KMS-11 (cell line): ENCODE data around the gene ATG10.

ENCODE experiments used
- H2AFZ ChIP-seq: fragments of 200-600 bp; sonication (generic); 2 replicates; pipeline ENCODE4 v1.6.1; 2016; ENCODE audit warnings: antibody characterized with exemption, mixed run types, low read depth
- H3K27ac ChIP-seq: fragments of 200-600 bp; sonication (generic); 2 replicates; pipeline ENCODE4 v1.6.1; 2016; ENCODE audit warnings: mild to moderate bottlenecking, mixed run types
- H3K27me3 ChIP-seq: fragments of 200-600 bp; sonication (generic); 2 replicates; pipeline ENCODE4 v1.6.1; 2017; ENCODE audit warnings: mild to moderate bottlenecking, low read depth, mixed run types, moderate library complexity; ENCODE audit not compliant: insufficient read depth
- H3K36me3 ChIP-seq: fragments of 200-600 bp; sonication (generic); 2 replicates; pipeline ENCODE4 v1.6.1; 2017; ENCODE audit warnings: mild to moderate bottlenecking, mixed run types; ENCODE audit not compliant: insufficient read depth
- H3K4me1 ChIP-seq: fragments of 200-600 bp; sonication (generic); 2 replicates; pipeline ENCODE4 v1.6.1; 2016; ENCODE audit warnings: mild to moderate bottlenecking, low read depth, mixed run types; ENCODE audit not compliant: poor library complexity, severe bottlenecking
- H3K4me2 ChIP-seq: fragments of 200-600 bp; sonication (generic); 2 replicates; pipeline ENCODE4 v1.7.0; 2016; ENCODE audit warnings: mild to moderate bottlenecking, mixed run types
- H3K4me3 ChIP-seq: fragments of 200-600 bp; sonication (generic); IDR thresholded peaks from 2 replicates; pipeline ENCODE4 v1.6.1; 2017; ENCODE audit warnings: low read depth, low read length, mixed read lengths; ENCODE audit not compliant: insufficient read depth
- H3K79me2 ChIP-seq: fragments of 200-600 bp; sonication (generic); 2 replicates; pipeline ENCODE4 v1.6.1; 2016; ENCODE audit warnings: low read depth, mixed run types; ENCODE audit not compliant: insufficient read depth
- H3K9ac ChIP-seq: fragments of 200-600 bp; sonication (generic); 2 replicates; pipeline ENCODE4 v1.6.1; 2016; ENCODE audit warnings: mild to moderate bottlenecking, mixed run types
- H4K20me1 ChIP-seq: fragments of 200-600 bp; sonication (generic); 2 replicates; pipeline ENCODE4 v1.6.1; 2016; ENCODE audit warnings: mild to moderate bottlenecking, mixed run types; ENCODE audit not compliant: insufficient read depth
- CTCF ChIP-seq: fragments of 200-600 bp; sonication (generic); conservative IDR thresholded peaks from 2 replicates; pipeline ENCODE4 v1.6.1; 2017; ENCODE audit warnings: low read depth, mild to moderate bottlenecking, antibody characterized with exemption, low read length, moderate library complexity, mixed read lengths

The ATG10 gene

DNA sequence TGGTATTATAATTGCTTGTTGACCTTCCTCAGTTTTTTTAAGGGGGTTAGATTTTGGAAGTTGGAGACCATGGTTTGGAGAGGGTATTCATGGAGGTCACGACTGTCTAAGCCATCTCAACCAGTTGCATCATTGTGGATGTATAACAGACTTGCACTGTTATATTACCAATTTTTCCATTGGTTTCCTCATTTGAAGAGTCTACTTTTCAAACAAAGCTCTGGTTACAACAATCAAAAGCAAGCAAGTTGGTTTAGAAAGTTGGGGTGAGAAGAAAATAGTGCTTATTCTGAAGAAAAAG is 203.0 kb downstream of the ATG10 start:
- Histone ChIP-seq H3K9ac (peak overlapping the region; percentile 80), H2AFZ (peak overlapping the region; percentile 41), H3K4me3 (no peak overlapping the region), H3K27ac (peak overlapping the region; percentile 98), H3K79me2 (no peaks in the 10 kb centered on the region), H4K20me1 (no peaks in the 10 kb centered on the region), H3K4me2 (peak overlapping the region; percentile 79), H3K4me1 (peaks cover 45% of the 10 kb centered on the region), H3K36me3 (no peaks in the 10 kb centered on the region), H3K27me3 (no peaks in the 10 kb centered on the region)
- peak; percentile 18; the same call in 1 of the 2 replicates for TF ChIP-seq CTCF

- Histone ChIP-seq H3K27ac (no peak overlapping the region; the same call in 1 of the 2 replicates), H3K36me3 (no peaks in the 10 kb centered on the region), H3K4me2 (no peak overlapping the region), H3K79me2 (no peaks in the 10 kb centered on the region), H3K9ac (no peak overlapping the region), H3K4me3 (no peak overlapping the region), H4K20me1 (no peaks in the 10 kb centered on the region), H3K4me1 (peaks cover 45% of the 10 kb centered on the region), H2AFZ (no peak overlapping the region), H3K27me3 (no peaks in the 10 kb centered on the region)
- no peak for TF ChIP-seq CTCF
These were observed 204.4 kb downstream of the ATG10 start for GRCh38 chr5:82176115-82176814.

DNA sequence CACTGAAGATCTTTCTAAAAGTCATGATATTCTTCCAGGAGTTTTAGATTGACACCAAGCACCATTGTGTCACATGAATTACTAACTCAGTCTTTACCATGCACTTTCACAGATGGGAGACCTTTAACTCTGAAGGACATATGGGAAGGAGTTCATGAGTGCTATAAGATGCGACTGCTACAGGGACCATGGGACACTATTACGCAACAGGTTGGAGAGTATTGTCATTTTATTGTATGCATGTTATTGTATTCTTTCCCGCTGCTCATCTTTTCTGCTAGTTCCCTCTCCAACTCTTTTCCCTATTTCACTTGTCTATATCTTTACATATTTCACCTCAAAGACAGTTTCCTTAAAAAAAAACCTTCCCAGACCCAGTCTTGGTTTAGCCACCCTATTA is 206.6 kb downstream of the ATG10 start:
- Histone ChIP-seq H3K4me2 (no peak overlapping the region), H3K27me3 (no peaks in the 10 kb centered on the region), H2AFZ (no peak overlapping the region), H3K79me2 (no peaks in the 10 kb centered on the region), H3K9ac (no peak overlapping the region), H3K27ac (no peak overlapping the region), H3K4me3 (no peak overlapping the region), H3K4me1 (peaks cover 35% of the 10 kb centered on the region), H3K36me3 (no peaks in the 10 kb centered on the region), H4K20me1 (no peaks in the 10 kb centered on the region)
- TF ChIP-seq CTCF = no peak

- Histone ChIP-seq H3K4me2 (no peak overlapping the region), H3K4me3 (no peak overlapping the region), H4K20me1 (no peaks in the 10 kb centered on the region)
These were observed 210.8 kb downstream of the ATG10 start for GRCh38 chr5:82182662-82183061.

More at GRCh38 chr5:82182662-82183061, 210.8 kb downstream of the ATG10 start:
- no peak overlapping the region for H2AFZ ChIP-seq
- H3K27me3 ChIP-seq = no peaks in the 10 kb centered on the region
- TF ChIP-seq CTCF = no peak
- no peaks in the 10 kb centered on the region for H3K36me3 ChIP-seq
- H3K79me2 ChIP-seq = no peaks in the 10 kb centered on the region
- H3K4me1 ChIP-seq = peaks cover 38% of the 10 kb centered on the region
- H3K9ac ChIP-seq = no peak overlapping the region
- no peak overlapping the region for H3K27ac ChIP-seq
